PC-9 (cell line): Measurements from ENCODE around the gene PLET1. TPM values are rescaled to one million over a fixed set of nuclear protein-coding genes. Genes with fewer than 3 reads are reported as not detected.

ENCODE experiments used
- BruUV-seq: library from RNA; stranded (reverse); fragments of 400-500 nt; replicated peaks from 2 replicates; lab custom pipeline; 2021; lab: Mats Ljungman, UMichigan
- CTCF ChIA-PET: fragments of 300-600 bp; sonication (Branson Sonifier 250); formaldehyde crosslinking; loops from one replicate; lab custom pipeline; 2022; ENCODE audit warnings: antibody characterized with exemption; lab: Charles Lee
- POLR2A ChIA-PET: fragments of 300-600 bp; sonication (Branson Sonifier 250); formaldehyde crosslinking; loops from one replicate; lab custom pipeline; 2022; ENCODE audit warnings: antibody characterized with exemption; ENCODE audit not compliant: unreplicated experiment; lab: Charles Lee
- DNase-seq, 2 experiments: peaks; one replicate each; pipeline versions ENCODE4 v3.0.0 to v3.0.0-alpha.2; 2015 to 2022; ENCODE audit warnings: mixed read lengths in 1 of 2
- H2AFZ ChIP-seq: fragments of 200-600 bp; sonication (generic); 2 replicates; pipeline ENCODE4 v1.8.1; 2017; ENCODE audit warnings: antibody characterized with exemption
- H3F3A ChIP-seq: fragments of 200-600 bp; sonication (generic); 2 replicates; pipeline ENCODE4 v1.8.1; 2017; ENCODE audit warnings: antibody characterized with exemption, mild to moderate bottlenecking, low read depth; ENCODE audit not compliant: insufficient read depth
- H3K27ac ChIP-seq: fragments of 200-600 bp; sonication (generic); 2 replicates; pipeline ENCODE4 v1.6.1; 2016; ENCODE audit warnings: mixed run types
- H3K27me3 ChIP-seq: fragments of 200-600 bp; sonication (generic); 2 replicates; pipeline ENCODE4 v1.6.1; 2016; ENCODE audit warnings: low read depth, mixed run types; ENCODE audit not compliant: insufficient read depth
- H3K36me3 ChIP-seq: fragments of 200-600 bp; sonication (generic); 2 replicates; pipeline ENCODE4 v1.6.1; 2016; ENCODE audit warnings: low read depth, mixed run types
- H3K4me1 ChIP-seq: fragments of 200-600 bp; sonication (generic); replicated peaks from 2 replicates; pipeline ENCODE4 v1.6.1; 2016; ENCODE audit warnings: mixed run types; ENCODE audit not compliant: insufficient read depth
- H3K4me2 ChIP-seq: fragments of 200-600 bp; sonication (generic); 2 replicates; pipeline ENCODE4 v1.6.1; 2017; ENCODE audit warnings: mixed run types
- H3K4me3 ChIP-seq: fragments of 200-600 bp; sonication (generic); 2 replicates; pipeline ENCODE4 v1.6.1; 2016; ENCODE audit warnings: mixed run types
- H3K79me2 ChIP-seq: fragments of 200-600 bp; sonication (generic); 2 replicates; pipeline ENCODE4 v1.6.1; 2017; ENCODE audit warnings: low read depth, mixed run types
- H3K9me2 ChIP-seq: fragments of 200-600 bp; sonication (generic); 2 replicates; pipeline ENCODE4 v1.8.1; 2017; ENCODE audit warnings: mild to moderate bottlenecking; ENCODE audit not compliant: insufficient read depth
- H3K9me3 ChIP-seq: fragments of 200-600 bp; sonication (generic); 2 replicates; pipeline ENCODE4 v1.8.1; 2016; ENCODE audit warnings: low read depth; ENCODE audit not compliant: insufficient read depth
- H4K20me1 ChIP-seq: fragments of 200-600 bp; sonication (generic); 2 replicates; pipeline ENCODE4 v1.8.1; 2017; ENCODE audit not compliant: insufficient read depth
- CTCF ChIP-seq: fragments of 200-600 bp; sonication (generic); conservative IDR thresholded peaks from 2 replicates; pipeline ENCODE4 v1.6.1; 2017; ENCODE audit warnings: mixed run types, antibody characterized with exemption, mild to moderate bottlenecking, moderate library complexity
- EZH2 ChIP-seq: fragments of 200-600 bp; sonication (generic); IDR thresholded peaks from 2 replicates; pipeline ENCODE4 v1.8.0; 2017; ENCODE audit warnings: antibody characterized with exemption, low read depth
- intact Hi-C: fragments of 100-400 bp; cut with micrococcal nuclease; formaldehyde crosslinking; loops from one replicate; pipeline ENCODE4 v1.10.0; 2022; ENCODE audit not compliant: unreplicated experiment
- total RNA-seq: library from RNA; stranded (reverse); gene quantifications from 2 replicates; pipeline ENCODE4 v1.2.3, GENCODE V29; 2021

PLET1 gene
- total RNA-seq, 1 experiment from 2014 or later = not detected

GRCh38 chr11:112303616-112304015 lies 43.0 kb upstream of the PLET1 start:
- ChIA-PET POLR2A (no interaction called here), CTCF (no interaction called here)
- Histone ChIP-seq H3K27me3 (no peaks in the 10 kb centered on the region), H3K4me1 (peaks cover 17% of the 10 kb centered on the region), H3K9me3 (peaks cover under 1% of the 10 kb centered on the region; the same call in 1 of the 2 replicates), H3K9me2 (no peaks in the 10 kb centered on the region), H3K36me3 (no peaks in the 10 kb centered on the region), H3K79me2 (no peaks in the 10 kb centered on the region), H3F3A (no peaks in the 10 kb centered on the region), H3K4me2 (no peak overlapping the region), H3K27ac (no peak overlapping the region), H4K20me1 (no peaks in the 10 kb centered on the region), H2AFZ (no peak overlapping the region), H3K4me3 (no peak overlapping the region)
- TF ChIP-seq EZH2 (no peak), CTCF (no peak)
- DNase-seq = no peak
- intact Hi-C loops = no loop called here
- no TSS peak for BruUV-seq

- Histone ChIP-seq H3K79me2 (no peaks in the 10 kb centered on the region), H3K9me2 (no peaks in the 10 kb centered on the region), H3K27me3 (no peaks in the 10 kb centered on the region), H3K27ac (peak overlapping the region; percentile 44), H3K4me2 (peak overlapping the region; percentile 33), H3K4me1 (peaks cover 17% of the 10 kb centered on the region), H4K20me1 (no peaks in the 10 kb centered on the region), H2AFZ (peak overlapping the region; percentile 62), H3K36me3 (no peaks in the 10 kb centered on the region), H3K9me3 (no peaks in the 10 kb centered on the region), H3K4me3 (no peak overlapping the region), H3F3A (no peaks in the 10 kb centered on the region)
- TF ChIP-seq EZH2 = no peak
- BruUV-seq = no TSS peak
- no peak for DNase-seq
- intact Hi-C loops = no loop called here
- ChIA-PET CTCF (no interaction called here), POLR2A (interaction anchor here (0.6 kb wide), 3 partner anchors 54 to 1579 kb away, joined by 3 to 7 read pairs (median 4); no protein-coding TSS in a partner anchor)
These were observed 41.7 kb upstream of the PLET1 start for GRCh38 chr11:112302226-112302868.

- H3K4me2 ChIP-seq = no peak overlapping the region
- no peak for DNase-seq
- BruUV-seq = no TSS peak
- intact Hi-C loops = no loop called here
- TF ChIP-seq EZH2 = no peak
- no peak for TF ChIP-seq CTCF
- H4K20me1 ChIP-seq = no peaks in the 10 kb centered on the region
- no peaks in the 10 kb centered on the region for H3K79me2 ChIP-seq
- H2AFZ ChIP-seq = no peak overlapping the region
- H3K4me3 ChIP-seq = no peak overlapping the region
- H3K36me3 ChIP-seq = no peaks in the 10 kb centered on the region
- H3F3A ChIP-seq = no peaks in the 10 kb centered on the region
- H3K9me2 ChIP-seq = no peaks in the 10 kb centered on the region
- H3K27me3 ChIP-seq = no peaks in the 10 kb centered on the region
- H3K4me1 ChIP-seq = peaks cover 17% of the 10 kb centered on the region
- CTCF ChIA-PET = no interaction called here
- POLR2A ChIA-PET = interaction anchor here (0.6 to 0.7 kb wide), 2 partner anchors 458 to 567 kb away, joined by 4 read pairs; no protein-coding TSS in a partner anchor
- no peaks in the 10 kb centered on the region for H3K9me3 ChIP-seq
- H3K27ac ChIP-seq = no peak overlapping the region
These were observed 39.6 kb upstream of the PLET1 start for GRCh38 chr11:112300094-112300786.
